MM.1S (cell line): ENCODE measurements around the gene DHRS4.
"Not testable (repeated sequence)": the region's sequence is repeated elsewhere in the genome, so short reads cannot be mapped to it uniquely, and the experiment has no call there.

Source experiments
- EZH2phosphoT487 ChIP-seq: fragments of 300-600 bp; sonication (generic); IDR thresholded peaks from 2 replicates; pipeline ENCODE4 v1.6.1; 2018; ENCODE audit warnings: antibody characterized with exemption, low read length
- TF ChIP-seq, protein P1 (sequence below): fragments of 300-600 bp; sonication (generic); IDR thresholded peaks from 2 replicates; pipeline ENCODE4 v1.5.1; 2016; ENCODE audit warnings: antibody characterized with exemption, low read length, mixed read lengths

DNA sequence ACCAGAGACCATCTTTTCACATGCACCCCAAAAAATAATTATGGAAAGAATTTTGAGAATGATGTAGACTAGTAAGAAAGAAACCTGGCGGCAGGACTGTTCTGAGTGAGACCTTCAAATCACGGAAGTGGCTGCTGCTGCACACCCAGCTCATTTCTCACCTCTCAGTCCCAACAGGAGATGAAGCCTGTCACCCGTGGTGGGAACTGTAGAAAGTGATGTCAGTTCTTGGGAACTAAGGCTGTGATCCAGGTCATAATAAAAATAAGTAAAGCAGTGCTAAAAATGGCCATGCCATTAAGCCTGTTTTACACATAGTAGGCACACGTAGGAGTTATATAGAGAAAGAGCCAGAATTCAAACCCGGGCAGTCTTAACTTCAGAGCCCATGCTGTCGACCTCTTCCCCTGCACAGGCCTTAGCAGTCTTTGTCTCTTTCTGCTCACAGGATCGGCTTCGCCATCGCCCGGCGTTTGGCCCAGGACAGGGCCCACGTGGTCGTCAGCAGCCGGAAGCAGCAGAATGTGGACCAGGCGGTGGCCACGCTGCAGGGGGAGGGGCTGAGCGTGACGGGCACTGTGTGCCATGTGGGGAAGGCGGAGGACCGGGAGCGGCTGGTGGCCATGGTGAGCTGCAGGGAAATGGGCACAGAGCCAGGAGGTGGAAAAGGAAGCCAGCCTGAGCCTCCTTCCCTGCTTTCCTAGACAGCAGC, 36.3 kb downstream of the DHRS4 start:
- TF ChIP-seq, protein P1, sequence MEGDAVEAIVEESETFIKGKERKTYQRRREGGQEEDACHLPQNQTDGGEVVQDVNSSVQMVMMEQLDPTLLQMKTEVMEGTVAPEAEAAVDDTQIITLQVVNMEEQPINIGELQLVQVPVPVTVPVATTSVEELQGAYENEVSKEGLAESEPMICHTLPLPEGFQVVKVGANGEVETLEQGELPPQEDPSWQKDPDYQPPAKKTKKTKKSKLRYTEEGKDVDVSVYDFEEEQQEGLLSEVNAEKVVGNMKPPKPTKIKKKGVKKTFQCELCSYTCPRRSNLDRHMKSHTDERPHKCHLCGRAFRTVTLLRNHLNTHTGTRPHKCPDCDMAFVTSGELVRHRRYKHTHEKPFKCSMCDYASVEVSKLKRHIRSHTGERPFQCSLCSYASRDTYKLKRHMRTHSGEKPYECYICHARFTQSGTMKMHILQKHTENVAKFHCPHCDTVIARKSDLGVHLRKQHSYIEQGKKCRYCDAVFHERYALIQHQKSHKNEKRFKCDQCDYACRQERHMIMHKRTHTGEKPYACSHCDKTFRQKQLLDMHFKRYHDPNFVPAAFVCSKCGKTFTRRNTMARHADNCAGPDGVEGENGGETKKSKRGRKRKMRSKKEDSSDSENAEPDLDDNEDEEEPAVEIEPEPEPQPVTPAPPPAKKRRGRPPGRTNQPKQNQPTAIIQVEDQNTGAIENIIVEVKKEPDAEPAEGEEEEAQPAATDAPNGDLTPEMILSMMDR = not testable (repeated sequence)
- not testable (repeated sequence) for TF ChIP-seq EZH2phosphoT487
